HFF-Myc (cell line): Measurements from ENCODE around the gene STARD7.
"Not testable (repeated sequence)": the region's sequence is repeated elsewhere in the genome, so short reads cannot be mapped to it uniquely, and the experiment has no call there.

ENCODE experiments used
- DNase-seq: peaks from one replicate; pipeline ENCODE4 v3.0.0-alpha.2; 2011; ENCODE audit warnings: low read depth; ENCODE audit errors: extremely low read depth
- H3K4me3 ChIP-seq: replicated peaks from 2 replicates; pipeline ENCODE4 v1.5.1; 2011; ENCODE audit warnings: low read depth, mild to moderate bottlenecking, control low read depth, low read length
- TF ChIP-seq, protein P1 (sequence below): IDR thresholded peaks from 2 replicates; pipeline ENCODE4 v1.5.1; 2012; ENCODE audit warnings: mild to moderate bottlenecking, low read depth, low read length, control low read depth; ENCODE audit errors: missing control alignments

STARD7 gene

DNA sequence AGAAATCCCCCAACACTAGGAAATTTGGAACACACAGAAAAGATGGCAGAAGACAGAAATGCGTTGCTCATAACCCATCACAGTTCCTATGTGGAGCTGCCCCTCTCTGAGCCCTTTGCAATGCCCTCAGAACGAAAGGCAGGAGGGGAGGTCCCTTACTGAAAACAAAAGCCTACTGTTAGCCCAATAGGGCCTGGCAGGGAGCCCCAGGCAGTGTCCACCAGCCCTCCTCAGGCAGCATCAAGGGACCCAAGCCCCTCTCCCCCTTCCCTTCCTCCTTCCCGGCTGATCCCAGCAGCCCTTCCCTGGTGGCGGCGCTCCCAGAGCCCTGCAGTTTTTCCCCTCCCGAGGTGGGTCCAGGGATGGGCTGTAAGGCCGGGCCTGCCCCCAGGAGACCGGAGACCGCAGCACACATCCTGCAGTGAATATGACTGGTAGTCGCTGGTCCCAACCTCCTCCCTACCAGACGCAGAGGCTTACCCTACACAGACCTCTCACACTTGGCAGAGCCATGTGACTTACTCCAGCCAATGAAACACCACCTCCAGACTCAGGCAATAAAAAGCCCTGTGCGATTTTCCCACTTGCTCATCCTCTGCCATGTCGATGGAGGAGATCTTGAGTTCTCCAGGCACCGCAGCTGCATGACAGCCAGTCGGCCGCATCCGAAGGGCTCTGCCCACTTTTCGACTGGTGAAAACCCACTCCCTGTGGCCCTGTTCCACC lies 44.0 kb downstream of the STARD7 start:
- TF ChIP-seq, protein P1, sequence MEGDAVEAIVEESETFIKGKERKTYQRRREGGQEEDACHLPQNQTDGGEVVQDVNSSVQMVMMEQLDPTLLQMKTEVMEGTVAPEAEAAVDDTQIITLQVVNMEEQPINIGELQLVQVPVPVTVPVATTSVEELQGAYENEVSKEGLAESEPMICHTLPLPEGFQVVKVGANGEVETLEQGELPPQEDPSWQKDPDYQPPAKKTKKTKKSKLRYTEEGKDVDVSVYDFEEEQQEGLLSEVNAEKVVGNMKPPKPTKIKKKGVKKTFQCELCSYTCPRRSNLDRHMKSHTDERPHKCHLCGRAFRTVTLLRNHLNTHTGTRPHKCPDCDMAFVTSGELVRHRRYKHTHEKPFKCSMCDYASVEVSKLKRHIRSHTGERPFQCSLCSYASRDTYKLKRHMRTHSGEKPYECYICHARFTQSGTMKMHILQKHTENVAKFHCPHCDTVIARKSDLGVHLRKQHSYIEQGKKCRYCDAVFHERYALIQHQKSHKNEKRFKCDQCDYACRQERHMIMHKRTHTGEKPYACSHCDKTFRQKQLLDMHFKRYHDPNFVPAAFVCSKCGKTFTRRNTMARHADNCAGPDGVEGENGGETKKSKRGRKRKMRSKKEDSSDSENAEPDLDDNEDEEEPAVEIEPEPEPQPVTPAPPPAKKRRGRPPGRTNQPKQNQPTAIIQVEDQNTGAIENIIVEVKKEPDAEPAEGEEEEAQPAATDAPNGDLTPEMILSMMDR: no peak
- DNase-seq: no peak
- no peak overlapping the region for H3K4me3 ChIP-seq

DNA sequence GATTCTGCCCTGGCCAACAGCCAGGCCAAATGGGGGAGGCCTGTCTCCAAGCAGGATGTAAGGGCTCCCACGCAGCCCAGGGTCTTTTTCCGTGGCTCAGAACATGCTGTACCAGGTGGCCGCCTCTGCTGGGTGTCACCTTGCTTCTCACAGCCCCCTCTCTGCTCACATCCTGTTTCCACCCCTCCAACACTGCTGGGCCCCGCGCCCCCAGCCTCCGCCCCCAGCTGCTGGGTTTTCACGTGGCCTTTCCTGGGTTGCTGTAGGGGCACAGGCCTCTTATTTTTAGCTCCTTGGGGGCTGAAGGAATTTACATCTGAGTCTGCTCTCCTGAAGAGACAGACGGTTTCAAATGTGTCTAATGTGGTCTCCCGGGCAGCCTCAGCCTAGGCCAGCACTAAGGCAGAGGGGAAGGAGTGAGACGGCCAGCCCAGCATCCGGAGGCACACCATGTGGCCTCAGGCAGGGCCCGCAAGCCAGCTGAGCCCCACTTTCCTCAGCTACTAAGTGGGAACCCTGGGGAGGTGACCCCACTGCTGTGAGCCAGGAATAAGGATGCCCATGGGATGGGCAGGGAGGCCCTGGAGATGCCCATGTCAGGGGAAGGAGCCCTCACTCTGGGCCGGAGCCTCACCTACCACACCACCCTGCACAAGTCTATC lies 44.7 kb downstream of the STARD7 start:
- H3K4me3 ChIP-seq: no peak overlapping the region
- TF ChIP-seq, protein P1: no peak
- no peak for DNase-seq

DNA sequence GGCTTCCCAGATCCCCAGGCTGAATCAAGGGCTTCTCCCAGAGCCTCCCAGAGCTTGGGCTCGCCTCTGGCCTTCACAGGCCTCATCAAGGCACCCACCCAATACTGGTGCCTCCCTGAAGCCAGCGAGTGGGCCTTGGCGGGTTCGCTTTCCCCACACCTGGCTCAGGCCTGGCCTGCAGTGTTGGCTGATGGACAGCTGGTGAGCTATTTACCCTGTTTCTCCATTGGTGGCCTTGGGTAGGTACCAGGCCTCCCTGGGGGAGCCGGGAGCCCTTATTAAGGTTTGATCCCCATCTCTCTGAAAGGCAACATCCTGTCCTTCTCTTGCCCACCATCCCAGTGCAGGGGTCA lies 45.2 kb downstream of the STARD7 start:
- TF ChIP-seq, protein P1: no peak
- no peak overlapping the region for H3K4me3 ChIP-seq
- DNase-seq: no peak

DNA sequence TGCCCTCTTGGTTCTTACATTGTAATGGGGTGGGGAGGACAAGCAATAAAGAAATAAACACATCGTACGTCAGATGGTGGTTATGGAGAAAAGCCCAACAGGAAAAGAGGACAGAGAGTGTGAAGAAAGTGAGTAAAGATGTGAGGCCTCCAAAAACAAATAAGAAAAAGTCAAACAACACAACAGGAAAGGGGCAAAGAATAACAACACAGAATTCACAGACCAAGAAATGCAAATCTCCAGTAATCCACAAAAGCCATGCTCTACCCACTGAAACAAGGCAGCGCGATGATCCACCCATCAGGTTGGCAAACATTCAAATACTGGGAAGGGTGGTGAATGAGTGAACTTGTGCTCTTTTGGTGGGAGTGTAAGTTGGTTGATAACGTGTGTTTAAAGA lies 46.7 kb downstream of the STARD7 start:
- TF ChIP-seq, protein P1: no peak
- no peak overlapping the region for H3K4me3 ChIP-seq
- no peak for DNase-seq

DNA sequence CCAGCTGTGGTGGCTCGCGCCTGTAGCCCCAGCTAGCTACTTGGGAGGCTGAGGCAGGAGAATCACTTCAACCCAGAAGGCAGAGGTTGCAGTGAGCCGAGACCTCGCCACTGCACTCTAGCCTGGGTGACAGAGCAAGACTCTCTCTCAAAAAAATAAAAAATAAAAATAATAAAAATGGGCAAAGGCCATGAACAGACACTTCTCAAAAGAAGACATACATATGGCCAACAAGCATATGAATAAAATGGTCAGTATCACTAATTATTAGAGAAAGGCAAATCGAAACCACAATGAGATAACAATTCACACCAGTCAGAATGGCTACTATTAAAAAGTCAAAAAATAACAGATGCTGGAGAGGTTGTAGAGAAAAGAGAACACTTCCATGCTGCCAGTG lies 48.3 kb downstream of the STARD7 start:
- not testable (repeated sequence) for H3K4me3 ChIP-seq, DNase-seq

DNA sequence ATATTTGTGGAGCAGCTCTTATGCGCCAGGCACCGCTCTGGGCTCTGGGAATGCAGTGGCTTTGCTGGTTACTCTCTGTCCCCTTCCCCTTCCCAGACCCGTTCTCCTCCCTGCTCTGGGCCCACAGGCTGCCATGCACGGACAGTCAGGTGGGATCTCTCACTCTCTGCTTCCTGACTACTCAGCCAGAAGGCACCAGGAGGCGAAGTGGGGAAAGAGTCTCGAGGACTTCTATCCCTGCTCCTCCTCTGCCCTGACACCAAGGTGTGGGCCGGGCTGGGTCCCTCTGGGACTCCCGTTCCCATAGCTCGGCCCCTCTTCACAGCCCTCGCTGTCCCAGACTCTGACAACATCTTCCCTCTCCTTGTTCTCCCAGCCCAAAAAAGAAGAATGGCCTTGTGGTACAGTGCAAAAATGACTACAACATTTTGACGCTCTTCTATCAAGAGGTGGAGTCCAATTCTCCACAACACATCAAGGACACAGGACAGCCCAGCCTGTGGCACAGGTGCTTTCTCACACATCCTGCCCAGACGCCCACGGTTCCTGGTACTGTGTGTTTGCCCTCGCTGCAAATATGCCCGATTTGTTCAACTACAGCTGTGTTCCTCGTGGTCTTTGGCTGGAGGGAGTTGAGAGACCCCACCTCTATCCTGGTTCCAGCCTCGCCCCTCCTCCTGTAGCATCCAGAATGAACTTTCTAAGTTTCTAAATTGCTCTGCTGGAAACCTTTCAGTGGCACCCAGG lies 49.4 kb downstream of the STARD7 start:
- no peak for DNase-seq
- TF ChIP-seq, protein P1: no peak
- no peak overlapping the region for H3K4me3 ChIP-seq

DNA sequence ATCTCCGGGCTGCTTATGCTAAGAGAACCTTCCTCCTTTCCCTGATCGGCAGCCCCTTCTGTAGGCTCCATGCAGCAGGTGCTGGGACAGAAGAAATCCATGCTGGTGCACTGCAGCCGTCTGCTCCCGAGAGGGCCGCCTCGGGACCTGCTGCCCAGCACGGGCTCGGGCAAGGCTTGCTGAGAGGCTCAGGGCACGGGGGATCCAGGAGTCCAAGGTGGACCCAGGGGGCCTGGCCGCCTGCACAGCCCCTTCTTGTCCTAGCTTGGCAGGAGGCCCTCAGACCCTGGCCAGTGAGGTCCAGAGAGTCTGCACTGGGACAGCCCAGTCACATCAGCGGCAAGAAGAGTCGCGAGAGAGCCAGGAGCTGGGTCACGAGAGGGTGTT lies 50.1 kb downstream of the STARD7 start:
- TF ChIP-seq, protein P1: no peak
- no peak for DNase-seq
- no peak overlapping the region for H3K4me3 ChIP-seq
